HG02970 (cell line): ENCODE data around the gene PRR7.
A peak's percentile ranks its signal among the peaks of the same experiment; 100 is the strongest.

Experiments used
- ATAC-seq: cut with Tn5 transposase; IDR thresholded peaks from one replicate; pipeline ENCODE4 v1.9.1; 2021; ENCODE audit warnings: mild to moderate bottlenecking, moderate library complexity, moderate number of reproducible peaks; ENCODE audit not compliant: unreplicated experiment, low FRiP score

PRR7 gene

DNA sequence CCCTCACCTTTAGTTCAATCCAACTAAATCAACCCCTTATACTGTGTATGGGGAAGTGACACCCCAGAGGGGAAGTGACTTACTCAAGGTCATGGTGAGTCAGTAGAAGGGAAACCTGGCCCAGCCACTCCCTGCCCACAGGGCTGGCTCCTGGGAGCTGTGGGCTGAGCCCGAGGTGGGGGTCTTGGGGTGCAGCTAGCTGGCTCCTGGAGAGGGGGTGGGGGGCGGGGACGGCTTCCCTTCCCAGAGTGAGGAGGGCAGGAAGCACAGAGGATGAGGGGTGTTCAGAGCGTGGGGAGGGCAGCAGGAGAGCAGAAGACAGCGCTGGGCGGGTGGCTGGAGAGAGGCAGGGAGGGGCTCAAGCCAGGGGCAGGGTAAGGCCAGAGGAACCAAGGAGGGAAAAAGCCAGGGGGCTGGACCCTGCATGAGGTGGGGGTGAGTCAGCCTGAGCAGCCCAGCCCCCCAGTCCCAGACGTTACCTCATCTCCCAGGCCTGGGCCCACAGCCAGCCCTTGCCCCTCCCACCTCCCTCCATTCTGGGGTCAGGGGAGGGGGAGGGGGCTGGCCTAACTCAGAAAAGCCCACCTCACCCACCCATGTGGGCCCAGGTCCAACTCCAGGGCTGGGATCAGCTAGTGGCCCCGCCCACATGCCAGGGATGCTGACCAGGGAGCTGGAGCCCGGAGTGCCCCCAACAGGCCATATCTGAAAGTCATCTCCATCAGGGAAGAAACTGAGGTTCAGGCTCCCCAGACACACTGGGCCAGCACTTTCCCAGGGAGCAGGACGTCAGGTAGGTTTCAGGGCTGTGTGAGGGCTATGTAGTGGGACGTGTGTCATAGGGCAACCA is 48.0 kb downstream of the PRR7 start:
- ATAC-seq, result no peak

- ATAC-seq, result no peak
Observed at GRCh38 chr5:177495243-177496060, 48.8 kb downstream of the PRR7 start.

GRCh38 chr5:177496070-177496726 is 49.6 kb downstream of the PRR7 start:
- no peak for ATAC-seq

DNA sequence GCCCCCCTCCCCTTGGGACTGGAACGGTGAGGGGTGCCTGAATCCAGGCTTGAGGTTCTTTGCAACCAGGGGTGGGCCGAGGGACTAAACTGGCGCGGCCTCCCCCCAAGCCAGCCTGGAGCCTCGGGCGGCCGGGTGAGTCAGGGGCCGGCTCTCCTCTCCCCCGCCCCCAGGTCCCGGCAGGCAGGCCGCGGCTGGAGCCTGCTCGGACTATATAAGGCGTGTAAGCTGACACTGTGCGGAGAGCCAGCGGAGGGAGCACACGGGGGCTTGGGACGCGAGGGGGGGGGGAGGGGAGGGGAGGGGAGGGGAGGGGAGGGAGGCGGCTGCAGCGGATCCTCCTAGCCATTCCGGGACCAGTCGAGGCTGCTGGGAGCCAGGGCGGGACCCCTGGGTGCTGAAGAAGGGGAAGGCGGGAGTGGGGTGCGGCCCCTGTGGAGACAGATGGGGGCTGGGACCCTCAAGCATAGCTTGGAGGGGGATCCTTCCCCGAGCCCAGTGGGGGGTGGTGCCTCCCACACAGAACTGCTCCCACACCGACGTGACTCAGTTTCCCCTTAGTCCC is 50.2 kb downstream of the PRR7 start:
- no peak for ATAC-seq

- peak; percentile 74 for ATAC-seq
Observed at GRCh38 chr5:177497292-177498012, 50.8 kb downstream of the PRR7 start, which contains the start of gene PDLIM7. Gene PDLIM7 (minus strand): TSS chr5:177497604. CDS start chr5:177496512, 1,092 bp downstream.

GRCh38 chr5:177498013-177498787 is 51.6 kb downstream of the PRR7 start:
- no peak for ATAC-seq

DNA sequence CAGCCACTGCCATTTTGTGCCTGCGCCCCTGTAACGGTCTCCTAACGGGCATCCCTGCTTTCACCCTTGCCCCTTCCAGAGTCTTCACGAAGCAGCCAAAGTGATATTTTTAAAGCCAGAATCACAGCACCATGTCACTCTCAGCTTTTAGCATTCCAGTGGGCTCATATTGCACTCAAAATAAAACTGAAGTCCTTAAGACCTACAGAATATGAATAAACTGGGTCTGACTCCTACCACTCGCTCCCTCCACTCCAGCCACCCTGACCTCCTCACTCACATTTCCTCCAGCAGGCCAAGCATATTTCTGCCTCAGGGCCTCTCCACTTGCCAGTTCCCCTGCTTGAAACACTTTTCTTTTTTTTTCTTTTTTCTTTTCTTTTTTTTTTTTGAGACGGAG is 53.2 kb downstream of the PRR7 start:
- no peak for ATAC-seq

DNA sequence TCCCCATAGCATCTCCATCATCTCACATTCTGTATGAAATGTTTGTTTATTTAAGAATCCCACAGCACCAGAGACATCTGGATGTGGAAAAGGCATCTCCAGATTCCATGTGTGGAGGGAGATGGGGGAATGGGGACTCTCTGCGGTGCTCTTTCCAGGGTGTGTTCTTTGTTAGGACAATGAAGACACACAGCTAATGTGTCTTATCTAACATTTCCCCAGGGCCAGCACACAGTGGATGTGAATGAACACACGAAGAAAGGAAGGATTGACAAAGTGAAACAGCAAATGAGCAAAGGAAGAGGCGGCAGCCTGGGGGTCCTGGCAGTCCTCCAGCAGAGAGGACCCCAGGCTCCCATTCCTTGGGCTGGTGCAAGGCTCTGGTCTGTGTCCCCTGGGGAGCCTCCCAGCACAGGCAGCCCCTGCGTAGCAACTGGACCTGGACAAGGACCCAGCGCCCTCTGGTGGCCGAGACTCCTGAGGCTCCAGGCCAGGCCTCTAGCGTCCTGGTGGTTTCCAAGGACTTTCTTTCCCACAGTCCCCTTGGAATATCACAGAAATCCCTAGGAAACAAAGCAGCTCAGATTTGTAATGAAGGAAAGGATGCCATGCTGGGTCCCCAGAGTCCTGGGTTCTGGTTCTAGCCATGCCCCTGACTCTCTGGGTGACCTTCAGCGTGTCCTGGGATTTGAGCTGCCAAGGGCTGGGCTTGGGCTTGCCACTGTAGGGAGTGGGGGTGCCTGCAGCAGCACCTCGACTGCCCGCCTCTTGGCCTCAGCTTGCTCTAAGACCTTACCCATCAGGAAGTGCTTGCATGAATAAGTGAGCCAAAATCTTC is 54.3 kb downstream of the PRR7 start:
- no peak for ATAC-seq

GRCh38 chr5:177501874-177502678 is 55.5 kb downstream of the PRR7 start:
- no peak for ATAC-seq

DNA sequence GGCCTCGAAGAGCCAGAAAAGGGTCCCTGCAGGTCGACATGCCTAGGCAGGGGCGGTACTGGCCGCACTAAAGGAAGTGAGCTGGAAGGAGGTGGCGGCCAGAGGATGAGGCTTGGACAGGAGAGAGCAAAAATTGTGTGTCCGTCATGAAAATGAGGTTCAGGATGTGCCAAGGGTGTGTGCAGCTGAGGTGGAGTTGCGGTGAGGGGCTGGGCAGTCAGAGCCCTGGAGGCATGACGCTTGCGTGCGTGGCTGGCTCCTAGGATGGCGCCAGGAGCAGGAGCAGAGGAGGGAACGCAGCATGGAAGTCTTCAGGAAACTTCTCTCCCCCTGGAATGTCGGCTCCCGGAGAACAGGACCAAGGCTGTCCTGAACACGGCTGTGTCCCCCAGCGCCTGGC is 56.3 kb downstream of the PRR7 start:
- ATAC-seq, result no peak

GRCh38 chr5:177503351-177504085 is 56.9 kb downstream of the PRR7 start:
- ATAC-seq, result no peak

- no peak for ATAC-seq
Observed at GRCh38 chr5:177504086-177505056, 57.8 kb downstream of the PRR7 start.

DNA sequence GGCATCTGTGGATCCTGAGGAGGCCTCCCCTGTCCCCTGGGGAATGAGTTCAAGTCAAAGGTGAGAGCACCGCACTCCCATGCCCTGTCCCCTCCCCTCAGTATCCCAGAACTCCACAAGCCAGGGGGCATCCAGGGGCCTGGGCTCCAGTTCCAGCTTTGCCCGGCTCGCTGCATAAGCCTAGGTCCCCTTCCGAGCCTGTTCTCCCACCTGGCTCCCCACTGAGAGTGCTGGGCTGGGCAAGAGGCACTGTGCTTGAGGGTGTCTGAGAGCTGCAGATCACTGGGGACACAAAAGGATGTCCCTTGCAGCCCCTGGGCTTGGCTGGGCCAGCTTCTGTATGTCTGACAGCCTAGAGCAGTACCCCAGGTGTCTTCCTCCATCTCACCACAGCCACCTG is 58.5 kb downstream of the PRR7 start:
- no peak for ATAC-seq
